ENCODE data around the gene TMC8.

TMC8 gene

GRCh38 chr17:78127888-78128550, 2.6 kb upstream of the TMC8 start:
- DNase-seq (ENCODE audit: low read depth) = no peak
- peak overlapping the region; percentile 4 for H3K4me3 ChIP-seq (ENCODE audit: control insufficient read depth, low read depth, low read length)
- TF ChIP-seq CTCF (conservative IDR thresholded peaks at IDR 0.05; ENCODE audit: control insufficient read depth, insufficient read depth, low read depth, low read length) = no peak

GRCh38 chr17:78128551-78129350, 1.8 kb upstream of the TMC8 start, which contains the start of gene TMC6:
TSS of gene TMC6 (minus strand) at chr17:78128755. CDS start at chr17:78126832, 1,923 bp downstream.
- TF ChIP-seq CTCF (conservative IDR thresholded peaks at IDR 0.05; ENCODE audit: control insufficient read depth, insufficient read depth, low read depth, low read length) = no peak
- H3K4me3 ChIP-seq (ENCODE audit: control insufficient read depth, low read depth, low read length) = peak within 1 kb of the TSS; percentile 4
- DNase-seq (ENCODE audit: low read depth) = no peak

DNA sequence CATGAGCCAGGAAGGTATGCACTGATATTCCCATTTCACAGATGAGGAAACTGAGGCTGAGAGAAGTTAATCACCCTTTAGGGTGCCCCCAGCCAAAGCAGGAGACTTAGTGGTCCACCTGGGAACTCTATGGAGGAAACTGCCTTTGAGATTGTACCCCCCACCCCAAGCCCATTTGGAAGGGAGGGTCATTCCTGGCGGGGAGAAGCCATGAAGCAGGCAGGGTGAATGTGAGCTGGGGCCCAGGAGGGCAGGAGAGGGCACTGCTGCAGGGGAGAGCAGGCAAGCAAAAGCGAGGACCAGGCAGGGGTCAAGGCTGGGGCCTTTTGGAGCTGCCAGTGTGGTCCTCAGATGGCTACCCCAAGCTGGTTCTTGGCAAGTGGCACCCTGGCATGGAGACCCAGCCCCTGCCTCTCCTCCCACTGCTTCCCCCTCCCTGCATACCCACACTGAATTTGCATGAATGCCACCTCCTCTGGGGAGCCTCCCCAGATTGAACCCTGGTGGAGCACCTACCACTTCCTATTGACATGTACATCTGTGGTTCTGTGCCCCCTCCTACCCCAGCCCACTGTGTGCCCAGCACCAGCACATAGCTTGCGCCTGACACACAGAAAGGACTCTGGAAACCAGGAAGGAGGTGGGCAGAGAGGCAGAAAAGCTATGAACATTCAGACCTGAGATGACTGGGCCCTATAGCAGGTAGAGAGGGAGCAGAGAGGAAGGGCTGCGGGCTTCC, 1.1 kb upstream of the TMC8 start:
- no peak for DNase-seq (ENCODE audit: low read depth)
- TF ChIP-seq CTCF (conservative IDR thresholded peaks at IDR 0.05; ENCODE audit: control insufficient read depth, insufficient read depth, low read depth, low read length) = no peak

GRCh38 chr17:78130090-78130436, 508 bp upstream of the TMC8 start:
- no peak overlapping the region for H3K4me3 ChIP-seq (ENCODE audit: control insufficient read depth, low read depth, low read length)
- no peak for DNase-seq (ENCODE audit: low read depth)
- TF ChIP-seq CTCF (conservative IDR thresholded peaks at IDR 0.05; ENCODE audit: control insufficient read depth, insufficient read depth, low read depth, low read length) = no peak

More for the DNA sequence above, 1.1 kb upstream of the TMC8 start:
- H3K4me3 ChIP-seq (ENCODE audit: control insufficient read depth, low read depth, low read length) = no peak overlapping the region

- TF ChIP-seq CTCF (conservative IDR thresholded peaks at IDR 0.05; ENCODE audit: control insufficient read depth, insufficient read depth, low read depth, low read length) = no peak
- no peak overlapping the region for H3K4me3 ChIP-seq (ENCODE audit: control insufficient read depth, low read depth, low read length)
- no peak for DNase-seq (ENCODE audit: low read depth)
Measured at GRCh38 chr17:78131172-78132083, 857 bp downstream of the TMC8 start.
